ENCODE results near the gene TNK2.
"Not testable (repeated sequence)": the region's sequence is repeated elsewhere in the genome, so short reads cannot be mapped to it uniquely, and the experiment has no call there.

TNK2 gene

GRCh38 chr3:195916991-195917390, 8.6 kb upstream of the TNK2 start:
- DNase-seq (ENCODE audit: low spot score): no peak

GRCh38 chr3:195916291-195916690, 7.9 kb upstream of the TNK2 start:
- DNase-seq (ENCODE audit: low spot score): no peak

GRCh38 chr3:195914648-195915473, 6.5 kb upstream of the TNK2 start:
- DNase-seq (ENCODE audit: low spot score): peak; percentile 98

- DNase-seq (ENCODE audit: low spot score): not testable (repeated sequence)
These were observed 5.8 kb upstream of the TNK2 start for GRCh38 chr3:195914146-195914545.

GRCh38 chr3:195913382-195913781, 5.0 kb upstream of the TNK2 start:
- no peak for DNase-seq (ENCODE audit: low spot score)

- no peak for DNase-seq (ENCODE audit: low spot score)
These were observed 3.6 kb upstream of the TNK2 start for GRCh38 chr3:195911946-195912270.

GRCh38 chr3:195911041-195911945, 2.9 kb upstream of the TNK2 start:
- DNase-seq (ENCODE audit: low spot score): no peak

GRCh38 chr3:195910499-195910845, 2.1 kb upstream of the TNK2 start:
- no peak for DNase-seq (ENCODE audit: low spot score)

GRCh38 chr3:195909644-195910498, 1.5 kb upstream of the TNK2 start:
- peak; percentile 98 for DNase-seq (ENCODE audit: low spot score)

GRCh38 chr3:195908694-195909581, 587 bp upstream of the TNK2 start:
- DNase-seq (ENCODE audit: low spot score): peak; percentile 38

- no peak for DNase-seq (ENCODE audit: low spot score)
These were observed 742 bp downstream of the TNK2 start for GRCh38 chr3:195907684-195907933.

- no peak for DNase-seq (ENCODE audit: low spot score)
These were observed 1.3 kb downstream of the TNK2 start for GRCh38 chr3:195906865-195907683.

- DNase-seq (ENCODE audit: low spot score): no peak
These were observed 2.1 kb downstream of the TNK2 start for GRCh38 chr3:195905970-195906864.

- DNase-seq (ENCODE audit: low spot score): no peak
These were observed 4.0 kb downstream of the TNK2 start for GRCh38 chr3:195904368-195904767.

GRCh38 chr3:195903950-195904290, 4.4 kb downstream of the TNK2 start:
- DNase-seq (ENCODE audit: low spot score): no peak

- DNase-seq (ENCODE audit: low spot score): not testable (repeated sequence)
These were observed 5.7 kb downstream of the TNK2 start for GRCh38 chr3:195902634-195903033.

- DNase-seq (ENCODE audit: low spot score): peak; percentile 52
These were observed 6.3 kb downstream of the TNK2 start for GRCh38 chr3:195901836-195902585.

GRCh38 chr3:195900436-195901355, 7.7 kb downstream of the TNK2 start:
- DNase-seq (ENCODE audit: low spot score): peak; percentile 91

Measured in AG08395 (cell line).